H1 (cell line): ENCODE data around the gene SHISA6. TPM values are rescaled to one million over a fixed set of nuclear protein-coding genes. Genes with fewer than 3 reads are reported as not detected.

ENCODE experiments used
- CTCF ChIA-PET: fragments of 300-600 bp; sonication (Branson Sonifier 250); formaldehyde crosslinking; loops from one replicate; lab custom pipeline; 2021; ENCODE audit not compliant: partially characterized antibody; lab: Charles Lee
- POLR2A ChIA-PET: fragments of 300-600 bp; sonication (Branson Sonifier 250); formaldehyde crosslinking; loops from one replicate; lab custom pipeline; 2021; ENCODE audit warnings: inconsistent platforms; ENCODE audit not compliant: partially characterized antibody; lab: Charles Lee
- DNase-seq, 2 experiments: peaks; one replicate each; pipeline versions ENCODE4 v3.0.0 to v3.0.0-alpha.2; 2010 to 2022; ENCODE audit warnings: low spot score in 2 of 2, low read depth in 1 of 2, mixed read lengths in 1 of 2
- FAIRE-seq: peaks from 2 replicates; lab custom pipeline; 2011; peaks lifted over from hg19 to GRCh38; lab: Jason Lieb, UNC
- H2AFZ ChIP-seq: 2 replicates; pipeline ENCODE4 v1.8.1; 2012; ENCODE audit warnings: low read length, inconsistent platforms
- H2AK5ac ChIP-seq: 2 replicates; pipeline ENCODE4 v1.6.1; 2013; ENCODE audit warnings: low read depth, low read length
- H2BK120ac ChIP-seq: replicated peaks from 2 replicates; pipeline ENCODE3; 2013; ENCODE audit warnings: low read depth, low read length, inconsistent platforms
- H2BK12ac ChIP-seq: 2 replicates; pipeline ENCODE4 v1.6.1; 2013; ENCODE audit warnings: low read depth, low read length
- H2BK15ac ChIP-seq: 2 replicates; pipeline ENCODE4 v1.6.1; 2013; ENCODE audit warnings: low read length
- H2BK20ac ChIP-seq: 2 replicates; pipeline ENCODE4 v1.6.1; 2013; ENCODE audit warnings: low read length
- H2BK5ac ChIP-seq: 2 replicates; pipeline ENCODE4 v1.6.1; 2013; ENCODE audit warnings: low read depth, low read length
- H3K14ac ChIP-seq: 2 replicates; pipeline ENCODE4 v1.6.1; 2013; ENCODE audit warnings: inconsistent platforms; ENCODE audit not compliant: insufficient read length
- H3K18ac ChIP-seq: 2 replicates; pipeline ENCODE4 v1.6.1; 2013; ENCODE audit warnings: low read length; ENCODE audit errors: extremely low read depth
- H3K23ac ChIP-seq: 2 replicates; pipeline ENCODE4 v1.6.1; 2013; ENCODE audit warnings: inconsistent platforms; ENCODE audit not compliant: insufficient read length
- H3K23me2 ChIP-seq: 2 replicates; pipeline ENCODE4 v1.6.1; 2013; ENCODE audit warnings: low read depth, low read length
- H3K27ac ChIP-seq: 2 replicates; pipeline ENCODE4 v1.6.1; 2011; ENCODE audit warnings: low read depth, low read length, inconsistent platforms
- H3K27me3 ChIP-seq, 4 experiments: replicated peaks in 1 of 4; 1 replicate in 1 of 4; 2 replicates in 3 of 4; pipeline versions ENCODE4 v1.6.1 to v1.8.1; 2011 to 2013; ENCODE audit warnings: low read length in 3 of 4, mild to moderate bottlenecking in 3 of 4, inconsistent platforms in 2 of 4, mixed read lengths in 2 of 4, moderate library complexity in 1 of 4; ENCODE audit not compliant: control insufficient read depth in 3 of 4, insufficient read depth in 3 of 4; ENCODE audit errors: extremely low read depth in 1 of 4
- H3K36me3 ChIP-seq, 4 experiments: 2 replicates each; pipeline versions ENCODE4 v1.6.1 to v1.8.1; 2011 to 2013; ENCODE audit warnings: mild to moderate bottlenecking in 4 of 4, low read length in 3 of 4, moderate library complexity in 2 of 4, control low read depth in 1 of 4, inconsistent platforms in 1 of 4; ENCODE audit not compliant: insufficient read depth in 4 of 4, control insufficient read depth in 2 of 4
- H3K4ac ChIP-seq: replicated peaks from 2 replicates; pipeline ENCODE3; 2013; ENCODE audit warnings: low read length, low read depth, mixed read lengths, inconsistent platforms; ENCODE audit not compliant: insufficient read length
- H3K4me1 ChIP-seq, 4 experiments: replicated peaks in 1 of 4; 1 replicate in 1 of 4; 2 replicates in 3 of 4; pipeline versions ENCODE4 v1.6.1 to v1.8.1; 2011 to 2013; ENCODE audit warnings: low read length in 3 of 4, inconsistent platforms in 2 of 4, mixed read lengths in 1 of 4; ENCODE audit not compliant: insufficient read depth in 4 of 4, control insufficient read depth in 3 of 4
- H3K4me2 ChIP-seq, 2 experiments: 2 replicates each; pipeline versions ENCODE4 v1.6.1 to v1.8.1; 2011 to 2013; ENCODE audit warnings: low read depth in 2 of 2, low read length in 2 of 2, control low read depth in 1 of 2, inconsistent platforms in 1 of 2, mild to moderate bottlenecking in 1 of 2; ENCODE audit not compliant: insufficient read depth in 1 of 2
- H3K4me3 ChIP-seq, 4 experiments: fragments of 200-600, 300-600 bp in 1 of 4; sonication (generic), shearing (Covaris generic), sonication (Bioruptor Twin) in 1 of 4; 2 replicates each; pipeline versions ENCODE4 v1.5.1 to v1.8.1; 2011 to 2016; ENCODE audit warnings: low read length in 4 of 4, low read depth in 3 of 4, control low read depth in 2 of 4, inconsistent platforms in 2 of 4, mild to moderate bottlenecking in 2 of 4, mixed read lengths in 1 of 4, moderate library complexity in 1 of 4; ENCODE audit not compliant: insufficient read depth in 2 of 4; ENCODE audit errors: extremely low read depth in 1 of 4
- H3K56ac ChIP-seq: replicated peaks from 2 replicates; pipeline ENCODE3; 2013; ENCODE audit warnings: low read depth, mild to moderate bottlenecking, mixed read lengths, low read length, inconsistent platforms; ENCODE audit not compliant: insufficient read length
- H3K79me1 ChIP-seq: 2 replicates; pipeline ENCODE4 v1.6.1; 2013; ENCODE audit warnings: low read depth, low read length, control low read depth
- H3K79me2 ChIP-seq, 2 experiments: 2 replicates each; pipeline versions ENCODE4 v1.6.1 to v1.8.1; 2012 to 2013; ENCODE audit warnings: low read length in 2 of 2, mild to moderate bottlenecking in 2 of 2, inconsistent platforms in 1 of 2; ENCODE audit not compliant: insufficient read depth in 2 of 2, control insufficient read depth in 1 of 2
- H3K9ac ChIP-seq, 4 experiments: replicated peaks in 1 of 4; 1 replicate in 1 of 4; 2 replicates in 3 of 4; pipeline versions ENCODE4 v1.6.1 to v1.8.1; 2011 to 2013; ENCODE audit warnings: low read depth in 3 of 4, low read length in 3 of 4, control low read depth in 2 of 4, mild to moderate bottlenecking in 2 of 4, moderate library complexity in 2 of 4, inconsistent platforms in 1 of 4; ENCODE audit errors: extremely low read depth in 1 of 4
- H3K9me3 ChIP-seq, 2 experiments: 2 replicates each; pipeline versions ENCODE4 v1.6.1 to v1.8.1; 2012 to 2013; ENCODE audit warnings: mild to moderate bottlenecking in 2 of 2, moderate library complexity in 2 of 2, control low read depth in 1 of 2, inconsistent platforms in 1 of 2, low read depth in 1 of 2, low read length in 1 of 2, mixed read lengths in 1 of 2; ENCODE audit not compliant: insufficient read depth in 2 of 2
- H4K20me1 ChIP-seq, 2 experiments: replicated peaks in 1 of 2; 2 replicates each; pipeline versions ENCODE3 to v1.8.1; 2011 to 2013; ENCODE audit warnings: inconsistent platforms in 2 of 2, low read length in 2 of 2, mild to moderate bottlenecking in 1 of 2; ENCODE audit not compliant: insufficient read depth in 2 of 2, control insufficient read depth in 1 of 2
- H4K5ac ChIP-seq: 2 replicates; pipeline ENCODE4 v1.6.1; 2013; ENCODE audit warnings: low read length, low read depth, mixed read lengths, inconsistent platforms; ENCODE audit not compliant: insufficient read length
- H4K8ac ChIP-seq: 2 replicates; pipeline ENCODE4 v1.8.0; 2013; ENCODE audit warnings: mild to moderate bottlenecking, moderate library complexity, low read length, inconsistent platforms; ENCODE audit not compliant: insufficient read depth; ENCODE audit errors: extremely low read depth
- H4K91ac ChIP-seq: replicated peaks from 2 replicates; pipeline ENCODE3; 2013; ENCODE audit warnings: low read length, mixed read lengths, inconsistent platforms; ENCODE audit not compliant: insufficient read length
- SAP30 ChIP-seq: fragments of 300-600 bp; sonication (generic); IDR thresholded peaks from 2 replicates; pipeline ENCODE4 v1.7.1; 2012; ENCODE audit warnings: low read length, moderate library complexity, mild to moderate bottlenecking, inconsistent platforms; ENCODE audit not compliant: insufficient read depth, insufficient replicate concordance
- WGBS, 2 experiments: shearing (Covaris generic) in 1 of 2; methylation state at CpG; one replicate each; pipeline versions ENCODE4 v1.1.6 to v1.1.7; 2013 to 2015; ENCODE audit warnings: low lambda C conversion rate in 2 of 2, mixed read lengths in 2 of 2, inconsistent platforms in 1 of 2, low coverage in 1 of 2, missing lambda C conversion rate in 1 of 2; ENCODE audit not compliant: insufficient replicate concordance in 2 of 2, insufficient coverage in 1 of 2, insufficient read length in 1 of 2; ENCODE audit errors: extremely low coverage in 1 of 2, missing lambda C conversion rate in 1 of 2; 5-methylcytosine and 5-hydroxymethylcytosine counted together
- polyA plus RNA-seq, 7 experiments: library from polyadenylated mRNA; depleted of rRNA in 3 of 7; stranded (reverse) in 5 of 7; unstranded in 2 of 7; fragments of >200 nt in 5 of 7; fragments of 200-250 nt in 2 of 7; gene quantifications; 1 replicate in 5 of 7; 2 replicates in 1 of 7; 4 replicates in 1 of 7; pipeline versions ENCODE4 v1.2.1 to v1.2.3, GENCODE V29; 2011 to 2013; ENCODE audit warnings: missing spikeins in 2 of 7, mixed read lengths in 2 of 7
- total RNA-seq: library from RNA; stranded (reverse); fragmentation: NEBNext Ultra II Directional; extraction: Animal tissue kit (Norgen Biotek cat#: 25700); gene quantifications from 2 replicates; pipeline ENCODE4 v1.2.1, GENCODE V29; 2021

Gene SHISA6
- total and polyA plus RNA-seq, 2 of the 8 experiments (the other 6 are each of a cell fraction or from before 2014, with no cell fraction given): 2.9 to 4.8 TPM

GRCh38 chr17:11490171-11490755 lies 249.2 kb downstream of the SHISA6 start:
- TF ChIP-seq SAP30: no peak
- no peaks in the 10 kb centered on the region for H3K79me1 ChIP-seq
- no peak overlapping the region for H3K14ac ChIP-seq
- H3K4ac ChIP-seq: no peak overlapping the region
- no peak overlapping the region for H2AFZ ChIP-seq
- H4K91ac ChIP-seq: no peak overlapping the region
- CTCF ChIA-PET: no interaction called here
- H3K56ac ChIP-seq: no peak overlapping the region
- peaks cover 4% of the 10 kb centered on the region; the same call in 1 of the 2 replicates for H3K23me2 ChIP-seq
- peaks cover 2 to 13% (median 12%) of the 10 kb centered on the region in 4 experiments; a peak in 5 of 7 replicates for H3K4me1 ChIP-seq
- no peaks in the 10 kb centered on the region for H3K36me3 ChIP-seq
- WGBS, 2 experiments: 91% methylated on average over 14 of the region's 14 CpGs; no CpG with 5 or more reads in 1 of the 2 experiments
- H4K8ac ChIP-seq: no peak overlapping the region
- POLR2A ChIA-PET: no interaction called here
- H3K27ac ChIP-seq: no peak overlapping the region
- H3K79me2 ChIP-seq: no peaks in the 10 kb centered on the region
- no peak overlapping the region for H2BK5ac ChIP-seq
- no peak overlapping the region for H4K5ac ChIP-seq
- H4K20me1 ChIP-seq: no peaks in the 10 kb centered on the region
- no peaks in the 10 kb centered on the region for H3K9me3 ChIP-seq
- H2AK5ac ChIP-seq: no peak overlapping the region
- no peak overlapping the region for H3K4me3 ChIP-seq
- no peak overlapping the region for H2BK12ac ChIP-seq
- no peak overlapping the region for H2BK15ac ChIP-seq
- no peak overlapping the region for H3K4me2 ChIP-seq
- H2BK20ac ChIP-seq: no peak overlapping the region
- no peak overlapping the region for H3K23ac ChIP-seq
- FAIRE-seq: no peak
- no peak overlapping the region for H2BK120ac ChIP-seq
- H3K18ac ChIP-seq: no peak overlapping the region
- DNase-seq: peak in 1 of 2 experiments; percentile 22
- H3K9ac ChIP-seq: no peak overlapping the region
- H3K27me3 ChIP-seq: no peaks in the 10 kb centered on the region; a peak in 1 of 7 replicates
